ENCODE results near the gene HOXC12. TPM values are rescaled to one million over a fixed set of nuclear protein-coding genes. Genes with fewer than 3 reads are reported as not detected.

The HOXC12 gene
- total RNA-seq, 1 donor: not detected

- TF ChIP-seq, protein P1, sequence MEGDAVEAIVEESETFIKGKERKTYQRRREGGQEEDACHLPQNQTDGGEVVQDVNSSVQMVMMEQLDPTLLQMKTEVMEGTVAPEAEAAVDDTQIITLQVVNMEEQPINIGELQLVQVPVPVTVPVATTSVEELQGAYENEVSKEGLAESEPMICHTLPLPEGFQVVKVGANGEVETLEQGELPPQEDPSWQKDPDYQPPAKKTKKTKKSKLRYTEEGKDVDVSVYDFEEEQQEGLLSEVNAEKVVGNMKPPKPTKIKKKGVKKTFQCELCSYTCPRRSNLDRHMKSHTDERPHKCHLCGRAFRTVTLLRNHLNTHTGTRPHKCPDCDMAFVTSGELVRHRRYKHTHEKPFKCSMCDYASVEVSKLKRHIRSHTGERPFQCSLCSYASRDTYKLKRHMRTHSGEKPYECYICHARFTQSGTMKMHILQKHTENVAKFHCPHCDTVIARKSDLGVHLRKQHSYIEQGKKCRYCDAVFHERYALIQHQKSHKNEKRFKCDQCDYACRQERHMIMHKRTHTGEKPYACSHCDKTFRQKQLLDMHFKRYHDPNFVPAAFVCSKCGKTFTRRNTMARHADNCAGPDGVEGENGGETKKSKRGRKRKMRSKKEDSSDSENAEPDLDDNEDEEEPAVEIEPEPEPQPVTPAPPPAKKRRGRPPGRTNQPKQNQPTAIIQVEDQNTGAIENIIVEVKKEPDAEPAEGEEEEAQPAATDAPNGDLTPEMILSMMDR (IDR thresholded peaks at IDR 0.05; ENCODE audit: insufficient read depth, low read length): no peak
- no peak overlapping the region for H3K4me3 ChIP-seq (ENCODE audit: low read depth, low read length)
- no peak for DNase-seq (ENCODE audit: low read depth)
Observed at GRCh38 chr12:53986686-53987483, 32.2 kb downstream of the HOXC12 start.

- TF ChIP-seq, protein P1 (IDR thresholded peaks at IDR 0.05; ENCODE audit: insufficient read depth, low read length): no peak
- DNase-seq (ENCODE audit: low read depth): no peak
- no peak overlapping the region for H3K4me3 ChIP-seq (ENCODE audit: low read depth, low read length)
Observed at GRCh38 chr12:53987787-53988230, 33.1 kb downstream of the HOXC12 start.

GRCh38 chr12:53988541-53989226, 34.0 kb downstream of the HOXC12 start:
- no peak for DNase-seq (ENCODE audit: low read depth)
- TF ChIP-seq, protein P1 (IDR thresholded peaks at IDR 0.05; ENCODE audit: insufficient read depth, low read length): no peak
- H3K4me3 ChIP-seq (ENCODE audit: low read depth, low read length): no peak overlapping the region

- peak overlapping the region; percentile 11 for H3K4me3 ChIP-seq (ENCODE audit: low read depth, low read length)
- TF ChIP-seq, protein P1 (IDR thresholded peaks at IDR 0.05; ENCODE audit: insufficient read depth, low read length): peak; percentile 64
- peak; percentile 62 for DNase-seq (ENCODE audit: low read depth)
Observed at GRCh38 chr12:53989227-53990113, 34.8 kb downstream of the HOXC12 start.

DNA sequence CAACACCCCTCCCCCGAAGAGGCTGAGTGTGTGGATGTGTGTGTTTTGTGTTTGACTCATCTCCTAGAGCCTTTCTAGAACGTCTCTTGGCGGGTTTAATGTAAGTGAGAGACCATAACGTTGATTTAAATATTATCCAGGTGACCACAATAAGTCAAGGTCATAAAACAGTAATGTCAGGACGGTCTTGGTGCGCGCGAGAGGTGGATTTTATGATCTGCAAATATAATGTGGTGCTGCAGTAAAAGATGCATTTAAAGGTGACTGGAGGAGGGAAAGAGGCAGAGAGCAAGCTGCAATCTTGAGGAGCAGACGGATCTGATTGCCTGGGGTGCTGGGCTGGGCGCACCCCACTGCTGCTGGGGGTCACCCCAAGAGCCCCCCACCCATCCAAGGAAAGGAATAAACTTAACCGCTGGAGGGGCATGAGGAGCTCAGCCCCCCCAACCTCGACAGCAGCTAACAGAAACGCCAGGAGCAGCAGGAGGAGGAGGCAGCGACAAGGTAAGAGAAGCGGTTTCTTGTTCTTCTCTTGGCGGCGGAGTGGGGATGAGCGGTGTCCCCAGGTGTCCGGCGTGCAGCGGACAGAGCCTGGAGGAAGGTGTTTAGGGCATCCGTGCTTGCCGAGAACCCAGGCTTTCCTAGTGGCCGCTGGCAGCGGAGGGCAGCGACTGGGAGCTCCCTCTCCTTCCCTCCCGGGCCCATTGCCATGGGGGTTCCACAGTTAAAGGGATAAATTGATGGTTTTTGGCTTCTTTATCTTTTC, 35.8 kb downstream of the HOXC12 start:
- H3K4me3 ChIP-seq (ENCODE audit: low read depth, low read length): no peak overlapping the region

More for the DNA sequence above, 35.8 kb downstream of the HOXC12 start:
- TF ChIP-seq, protein P1 (IDR thresholded peaks at IDR 0.05; ENCODE audit: insufficient read depth, low read length): no peak
- no peak for DNase-seq (ENCODE audit: low read depth)
